Measurements from ENCODE around the gene CADM1.

GRCh38 chr11:115524572-115524971 is 20.4 kb upstream of the CADM1 start:
- TF ChIP-seq, protein P1, sequence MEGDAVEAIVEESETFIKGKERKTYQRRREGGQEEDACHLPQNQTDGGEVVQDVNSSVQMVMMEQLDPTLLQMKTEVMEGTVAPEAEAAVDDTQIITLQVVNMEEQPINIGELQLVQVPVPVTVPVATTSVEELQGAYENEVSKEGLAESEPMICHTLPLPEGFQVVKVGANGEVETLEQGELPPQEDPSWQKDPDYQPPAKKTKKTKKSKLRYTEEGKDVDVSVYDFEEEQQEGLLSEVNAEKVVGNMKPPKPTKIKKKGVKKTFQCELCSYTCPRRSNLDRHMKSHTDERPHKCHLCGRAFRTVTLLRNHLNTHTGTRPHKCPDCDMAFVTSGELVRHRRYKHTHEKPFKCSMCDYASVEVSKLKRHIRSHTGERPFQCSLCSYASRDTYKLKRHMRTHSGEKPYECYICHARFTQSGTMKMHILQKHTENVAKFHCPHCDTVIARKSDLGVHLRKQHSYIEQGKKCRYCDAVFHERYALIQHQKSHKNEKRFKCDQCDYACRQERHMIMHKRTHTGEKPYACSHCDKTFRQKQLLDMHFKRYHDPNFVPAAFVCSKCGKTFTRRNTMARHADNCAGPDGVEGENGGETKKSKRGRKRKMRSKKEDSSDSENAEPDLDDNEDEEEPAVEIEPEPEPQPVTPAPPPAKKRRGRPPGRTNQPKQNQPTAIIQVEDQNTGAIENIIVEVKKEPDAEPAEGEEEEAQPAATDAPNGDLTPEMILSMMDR (IDR thresholded peaks at IDR 0.05; ENCODE audit: low read depth, low read length, poor library complexity, severe bottlenecking), result no peak
- no peak for TF ChIP-seq EZH2phosphoT487 (IDR thresholded peaks at IDR 0.05; ENCODE audit: borderline replicate concordance, low read length)
